OCI-LY3 (cell line): ENCODE measurements around the gene ARID5B.

Experiments
- H2AFZ ChIP-seq: fragments of 200-600, 300-600 bp; shearing (Covaris generic); 2 replicates; pipeline ENCODE4 v1.6.0; 2014; ENCODE audit warnings: antibody characterized with exemption, low read depth, low read length
- H3K27ac ChIP-seq: fragments of 200-600, 300-600 bp; sonication (generic); 2 replicates; pipeline ENCODE4 v1.5.1; 2014; ENCODE audit warnings: mild to moderate bottlenecking, low read length, moderate library complexity, mixed read lengths
- H3K27me3 ChIP-seq: fragments of 200-600, 300-600 bp; sonication (generic); 2 replicates; pipeline ENCODE4 v1.6.1; 2014; ENCODE audit warnings: low read depth, low read length, mixed read lengths
- H3K36me3 ChIP-seq: fragments of 200-600, 300-600 bp; sonication (generic); replicated peaks from 2 replicates; pipeline ENCODE3; 2014; ENCODE audit warnings: low read depth, low read length, mixed read lengths
- H3K4me1 ChIP-seq: fragments of 300-600, 200-600 bp; sonication (generic); 2 replicates; pipeline ENCODE4 v1.6.1; 2014; ENCODE audit warnings: low read length, mixed read lengths
- H3K4me2 ChIP-seq: fragments of 200-600, 300-600 bp; sonication (generic); 2 replicates; pipeline ENCODE4 v1.6.1; 2014; ENCODE audit warnings: low read length, mixed read lengths
- H3K4me3 ChIP-seq: fragments of 300-600, 200-600 bp; sonication (generic); 2 replicates; pipeline ENCODE4 v1.5.1; 2014; ENCODE audit warnings: antibody characterized with exemption, mild to moderate bottlenecking, low read length, moderate library complexity
- H3K79me2 ChIP-seq: fragments of 300-600, 200-600 bp; shearing (Covaris generic); 2 replicates; pipeline ENCODE4 v1.6.1; 2014; ENCODE audit warnings: mild to moderate bottlenecking, low read length, mixed read lengths
- H3K9ac ChIP-seq: fragments of 300-600, 200-600 bp; shearing (Covaris generic); 2 replicates; pipeline ENCODE4 v1.6.0; 2014; ENCODE audit warnings: mild to moderate bottlenecking, low read length, moderate library complexity
- H3K9me3 ChIP-seq: fragments of 200-600, 300-600 bp; shearing (Covaris generic); 2 replicates; pipeline ENCODE4 v1.6.1; 2014; ENCODE audit warnings: low read length, mixed read lengths; ENCODE audit not compliant: insufficient read depth
- H4K20me1 ChIP-seq: fragments of 200-600, 300-600 bp; sonication (generic); 2 replicates; pipeline ENCODE4 v1.6.1; 2016; ENCODE audit warnings: low read length, mixed read lengths; ENCODE audit not compliant: insufficient read depth
- CTCF ChIP-seq: fragments of 200-600, 300-600 bp; sonication (generic); IDR thresholded peaks from 2 replicates; pipeline ENCODE4 v1.5.1; 2014; ENCODE audit warnings: antibody characterized with exemption, low read length, low read depth
- EZH2phosphoT487 ChIP-seq: fragments of 200-600 bp; shearing (Covaris generic); IDR thresholded peaks from 2 replicates; pipeline ENCODE4 v1.6.1; 2018; ENCODE audit warnings: antibody characterized with exemption, mixed run types, low read depth

The ARID5B gene

GRCh38 chr10:61896854-61897661, 4.4 kb upstream of the ARID5B start:
- Histone ChIP-seq H3K27ac (peak overlapping the region; percentile 93), H3K4me1 (peaks cover 15% of the 10 kb centered on the region), H3K4me2 (peak overlapping the region; percentile 99), H3K79me2 (peaks cover 7% of the 10 kb centered on the region), H3K27me3 (no peaks in the 10 kb centered on the region), H3K9me3 (no peaks in the 10 kb centered on the region), H3K9ac (peak overlapping the region; percentile 95), H4K20me1 (no peaks in the 10 kb centered on the region), H3K36me3 (no peaks in the 10 kb centered on the region), H2AFZ (peak overlapping the region; percentile 90), H3K4me3 (peak overlapping the region; percentile 96)
- TF ChIP-seq EZH2phosphoT487 = no peak
- peak; percentile 56 for TF ChIP-seq CTCF

GRCh38 chr10:61897671-61898434, 3.6 kb upstream of the ARID5B start:
- Histone ChIP-seq H2AFZ (peak overlapping the region; percentile 90), H3K9ac (peak overlapping the region; percentile 95), H3K27ac (peak overlapping the region; percentile 93), H3K36me3 (no peaks in the 10 kb centered on the region), H3K4me3 (peak overlapping the region; percentile 96), H3K27me3 (no peaks in the 10 kb centered on the region), H3K79me2 (peaks cover 9% of the 10 kb centered on the region), H3K9me3 (no peaks in the 10 kb centered on the region), H4K20me1 (no peaks in the 10 kb centered on the region), H3K4me2 (peak overlapping the region; percentile 99), H3K4me1 (peaks cover 15% of the 10 kb centered on the region)
- TF ChIP-seq EZH2phosphoT487 (no peak), CTCF (peak; percentile 30)

DNA sequence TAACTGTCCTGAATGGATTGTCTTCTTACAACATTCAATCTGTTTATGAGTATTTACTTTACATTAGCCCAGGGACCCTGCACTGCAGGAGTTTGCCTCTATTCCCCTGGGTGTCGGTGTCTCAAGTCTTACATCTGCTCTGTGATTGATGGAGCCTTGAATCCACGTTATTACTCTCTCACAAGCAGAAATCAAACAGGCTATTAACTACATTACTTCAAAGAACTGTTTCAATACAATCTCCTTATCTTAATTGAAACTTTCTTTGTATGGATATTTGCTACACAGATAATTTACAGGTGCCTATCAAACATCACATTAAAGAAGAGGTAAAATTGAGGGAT, 3.1 kb upstream of the ARID5B start:
- peak overlapping the region; percentile 99 for H3K4me2 ChIP-seq
- TF ChIP-seq CTCF = no peak
- no peak for TF ChIP-seq EZH2phosphoT487
- no peaks in the 10 kb centered on the region for H4K20me1 ChIP-seq
- H3K4me1 ChIP-seq = peaks cover 15% of the 10 kb centered on the region
- peak overlapping the region; percentile 93 for H3K27ac ChIP-seq
- H3K9ac ChIP-seq = peak overlapping the region; percentile 95
- H3K9me3 ChIP-seq = no peaks in the 10 kb centered on the region
- peak overlapping the region; percentile 53; the same call in 1 of the 2 replicates for H2AFZ ChIP-seq
- peak overlapping the region; percentile 96 for H3K4me3 ChIP-seq
- peaks cover 11% of the 10 kb centered on the region for H3K79me2 ChIP-seq
- no peaks in the 10 kb centered on the region for H3K27me3 ChIP-seq
- H3K36me3 ChIP-seq = no peaks in the 10 kb centered on the region

- Histone ChIP-seq H2AFZ (peak overlapping the region; percentile 55), H4K20me1 (no peaks in the 10 kb centered on the region), H3K9ac (peak overlapping the region; percentile 95), H3K4me3 (peak overlapping the region; percentile 96), H3K4me1 (peaks cover 16% of the 10 kb centered on the region), H3K9me3 (no peaks in the 10 kb centered on the region), H3K4me2 (peak overlapping the region; percentile 99), H3K36me3 (no peaks in the 10 kb centered on the region), H3K79me2 (peaks cover 12% of the 10 kb centered on the region), H3K27ac (peak overlapping the region; percentile 93), H3K27me3 (no peaks in the 10 kb centered on the region)
- TF ChIP-seq EZH2phosphoT487 (no peak), CTCF (no peak)
Measured at GRCh38 chr10:61899069-61899531, 2.4 kb upstream of the ARID5B start.
